ENCODE measurements around the gene TMEM132C. TPM values are rescaled to one million over a fixed set of nuclear protein-coding genes. Genes with fewer than 3 reads are reported as not detected.

TMEM132C gene
- total RNA-seq, 1 experiment from 2014 or later, result not detected

DNA sequence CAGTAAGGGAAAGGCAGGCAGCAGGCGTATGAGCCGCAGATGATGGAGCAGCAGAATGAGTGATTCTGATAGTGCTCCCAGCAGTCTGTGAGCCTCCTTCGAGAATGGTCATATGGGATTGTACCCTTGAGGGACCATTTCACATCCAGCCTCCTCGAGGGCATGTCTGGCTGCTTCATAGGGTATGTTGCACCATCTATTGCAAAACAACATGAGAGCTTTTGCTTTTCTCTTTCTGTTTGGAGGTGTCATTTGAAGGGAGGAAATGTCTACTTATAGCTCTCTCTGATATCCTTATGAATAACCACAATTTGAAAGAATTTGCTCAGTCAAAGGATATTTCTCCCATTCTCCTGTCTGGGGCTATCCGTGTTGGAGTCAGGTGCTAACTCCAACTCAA is 172.8 kb downstream of the TMEM132C start (continued):
- TF ChIP-seq, protein P1, sequence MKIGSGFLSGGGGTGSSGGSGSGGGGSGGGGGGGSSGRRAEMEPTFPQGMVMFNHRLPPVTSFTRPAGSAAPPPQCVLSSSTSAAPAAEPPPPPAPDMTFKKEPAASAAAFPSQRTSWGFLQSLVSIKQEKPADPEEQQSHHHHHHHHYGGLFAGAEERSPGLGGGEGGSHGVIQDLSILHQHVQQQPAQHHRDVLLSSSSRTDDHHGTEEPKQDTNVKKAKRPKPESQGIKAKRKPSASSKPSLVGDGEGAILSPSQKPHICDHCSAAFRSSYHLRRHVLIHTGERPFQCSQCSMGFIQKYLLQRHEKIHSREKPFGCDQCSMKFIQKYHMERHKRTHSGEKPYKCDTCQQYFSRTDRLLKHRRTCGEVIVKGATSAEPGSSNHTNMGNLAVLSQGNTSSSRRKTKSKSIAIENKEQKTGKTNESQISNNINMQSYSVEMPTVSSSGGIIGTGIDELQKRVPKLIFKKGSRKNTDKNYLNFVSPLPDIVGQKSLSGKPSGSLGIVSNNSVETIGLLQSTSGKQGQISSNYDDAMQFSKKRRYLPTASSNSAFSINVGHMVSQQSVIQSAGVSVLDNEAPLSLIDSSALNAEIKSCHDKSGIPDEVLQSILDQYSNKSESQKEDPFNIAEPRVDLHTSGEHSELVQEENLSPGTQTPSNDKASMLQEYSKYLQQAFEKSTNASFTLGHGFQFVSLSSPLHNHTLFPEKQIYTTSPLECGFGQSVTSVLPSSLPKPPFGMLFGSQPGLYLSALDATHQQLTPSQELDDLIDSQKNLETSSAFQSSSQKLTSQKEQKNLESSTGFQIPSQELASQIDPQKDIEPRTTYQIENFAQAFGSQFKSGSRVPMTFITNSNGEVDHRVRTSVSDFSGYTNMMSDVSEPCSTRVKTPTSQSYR (CRISPR knock-in tag; IDR thresholded peaks at IDR 0.05), result no peak
- TF ChIP-seq, protein P2, sequence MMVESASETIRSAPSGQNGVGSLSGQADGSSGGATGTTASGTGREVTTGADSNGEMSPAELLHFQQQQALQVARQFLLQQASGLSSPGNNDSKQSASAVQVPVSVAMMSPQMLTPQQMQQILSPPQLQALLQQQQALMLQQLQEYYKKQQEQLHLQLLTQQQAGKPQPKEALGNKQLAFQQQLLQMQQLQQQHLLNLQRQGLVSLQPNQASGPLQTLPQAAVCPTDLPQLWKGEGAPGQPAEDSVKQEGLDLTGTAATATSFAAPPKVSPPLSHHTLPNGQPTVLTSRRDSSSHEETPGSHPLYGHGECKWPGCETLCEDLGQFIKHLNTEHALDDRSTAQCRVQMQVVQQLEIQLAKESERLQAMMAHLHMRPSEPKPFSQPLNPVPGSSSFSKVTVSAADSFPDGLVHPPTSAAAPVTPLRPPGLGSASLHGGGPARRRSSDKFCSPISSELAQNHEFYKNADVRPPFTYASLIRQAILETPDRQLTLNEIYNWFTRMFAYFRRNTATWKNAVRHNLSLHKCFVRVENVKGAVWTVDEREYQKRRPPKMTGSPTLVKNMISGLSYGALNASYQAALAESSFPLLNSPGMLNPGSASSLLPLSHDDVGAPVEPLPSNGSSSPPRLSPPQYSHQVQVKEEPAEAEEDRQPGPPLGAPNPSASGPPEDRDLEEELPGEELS (CRISPR knock-in tag; IDR thresholded peaks at IDR 0.05), result no peak
- TF ChIP-seq CBFB (CRISPR knock-in tag; IDR thresholded peaks at IDR 0.05; ENCODE audit: low read depth) (no peak), CREB1 (CRISPR knock-in tag; IDR thresholded peaks at IDR 0.05) (no peak), GRHL2 (CRISPR knock-in tag; IDR thresholded peaks at IDR 0.05; ENCODE audit: insufficient replicate concordance, severe bottlenecking) (no peak), NFE2L1 (CRISPR knock-in tag; IDR thresholded peaks at IDR 0.05) (no peak)

DNA sequence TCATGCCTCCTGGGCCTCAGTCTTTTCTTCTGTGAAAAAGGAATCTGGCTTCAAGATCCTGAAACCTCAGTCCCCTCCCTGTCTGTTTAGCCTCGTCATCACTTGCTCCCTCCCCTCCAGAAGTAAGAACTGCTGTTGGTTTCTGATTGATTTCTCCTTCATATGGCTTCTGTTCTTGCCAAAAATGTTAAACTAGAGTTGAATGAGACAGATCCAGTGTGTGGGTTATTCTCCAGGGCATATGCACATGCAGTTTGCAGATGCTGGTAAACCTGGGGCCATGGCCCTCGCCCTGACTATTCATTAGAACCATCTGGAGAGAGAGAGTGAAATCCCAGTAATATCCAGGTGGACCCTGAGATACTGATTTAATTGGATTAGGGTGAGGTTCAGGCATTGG is 175.1 kb downstream of the TMEM132C start:
- Mint-ChIP-seq H3K4me3 (no peak overlapping the region), H3K27ac (no peak overlapping the region), H3K27me3 (ENCODE audit: low read depth) (peaks cover 8% of the 10 kb centered on the region; the same call in 1 of the 2 replicates), H3K9me3 (peaks cover 90% of the 10 kb centered on the region), H3K36me3 (peaks cover 84% of the 10 kb centered on the region), H3K4me1 (no peaks in the 10 kb centered on the region)
- ChIA-PET CTCF (no interaction called here), POLR2A (no interaction called here)
- DNase-seq (ENCODE audit: low spot score) (no peak), ATAC-seq (no peak)
- TF ChIP-seq SMAD4 (CRISPR knock-in tag; IDR thresholded peaks at IDR 0.05) (no peak), FOXJ3 (CRISPR knock-in tag; IDR thresholded peaks at IDR 0.05; ENCODE audit: borderline replicate concordance) (no peak), NFE2L1 (CRISPR knock-in tag; IDR thresholded peaks at IDR 0.05) (no peak), CREM (CRISPR knock-in tag; IDR thresholded peaks at IDR 0.05) (no peak), NFYB (CRISPR knock-in tag; conservative IDR thresholded peaks at IDR 0.05; ENCODE audit: low read depth) (no peak)
- TF ChIP-seq, protein P3, sequence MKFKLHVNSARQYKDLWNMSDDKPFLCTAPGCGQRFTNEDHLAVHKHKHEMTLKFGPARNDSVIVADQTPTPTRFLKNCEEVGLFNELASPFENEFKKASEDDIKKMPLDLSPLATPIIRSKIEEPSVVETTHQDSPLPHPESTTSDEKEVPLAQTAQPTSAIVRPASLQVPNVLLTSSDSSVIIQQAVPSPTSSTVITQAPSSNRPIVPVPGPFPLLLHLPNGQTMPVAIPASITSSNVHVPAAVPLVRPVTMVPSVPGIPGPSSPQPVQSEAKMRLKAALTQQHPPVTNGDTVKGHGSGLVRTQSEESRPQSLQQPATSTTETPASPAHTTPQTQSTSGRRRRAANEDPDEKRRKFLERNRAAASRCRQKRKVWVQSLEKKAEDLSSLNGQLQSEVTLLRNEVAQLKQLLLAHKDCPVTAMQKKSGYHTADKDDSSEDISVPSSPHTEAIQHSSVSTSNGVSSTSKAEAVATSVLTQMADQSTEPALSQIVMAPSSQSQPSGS (CRISPR knock-in tag; IDR thresholded peaks at IDR 0.05; ENCODE audit: borderline replicate concordance, low read depth), result no peak

DNA sequence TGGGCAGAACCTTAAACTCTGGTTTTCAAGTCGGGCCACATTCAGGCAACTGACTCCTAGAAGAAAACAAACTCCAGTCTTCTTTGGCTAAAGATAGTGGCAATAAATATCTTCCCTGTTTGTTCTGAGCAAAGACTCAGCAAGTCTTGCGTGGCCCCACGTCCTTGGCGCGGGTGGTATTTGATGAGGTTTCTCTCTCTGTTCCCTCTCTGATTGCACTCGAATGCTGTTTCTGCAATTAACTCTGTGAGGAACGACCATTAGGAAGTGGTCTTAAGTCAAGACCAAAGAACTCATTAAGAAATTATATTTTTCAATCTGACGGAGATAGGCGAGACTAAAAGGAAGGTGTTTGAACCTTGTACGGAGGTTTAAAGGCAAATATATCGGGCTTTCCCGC is 177.6 kb downstream of the TMEM132C start:
- DNase-seq (ENCODE audit: low spot score), result no peak
- Mint-ChIP-seq H3K4me1 (no peaks in the 10 kb centered on the region), H3K4me3 (no peak overlapping the region), H3K27me3 (ENCODE audit: low read depth) (peaks cover 8% of the 10 kb centered on the region; the same call in 1 of the 2 replicates), H3K9me3 (peaks cover 79% of the 10 kb centered on the region), H3K27ac (no peak overlapping the region), H3K36me3 (peaks cover 72% of the 10 kb centered on the region)
- POLR2A ChIA-PET, result no interaction called here
- ATAC-seq, result no peak
- TF ChIP-seq, protein P4, sequence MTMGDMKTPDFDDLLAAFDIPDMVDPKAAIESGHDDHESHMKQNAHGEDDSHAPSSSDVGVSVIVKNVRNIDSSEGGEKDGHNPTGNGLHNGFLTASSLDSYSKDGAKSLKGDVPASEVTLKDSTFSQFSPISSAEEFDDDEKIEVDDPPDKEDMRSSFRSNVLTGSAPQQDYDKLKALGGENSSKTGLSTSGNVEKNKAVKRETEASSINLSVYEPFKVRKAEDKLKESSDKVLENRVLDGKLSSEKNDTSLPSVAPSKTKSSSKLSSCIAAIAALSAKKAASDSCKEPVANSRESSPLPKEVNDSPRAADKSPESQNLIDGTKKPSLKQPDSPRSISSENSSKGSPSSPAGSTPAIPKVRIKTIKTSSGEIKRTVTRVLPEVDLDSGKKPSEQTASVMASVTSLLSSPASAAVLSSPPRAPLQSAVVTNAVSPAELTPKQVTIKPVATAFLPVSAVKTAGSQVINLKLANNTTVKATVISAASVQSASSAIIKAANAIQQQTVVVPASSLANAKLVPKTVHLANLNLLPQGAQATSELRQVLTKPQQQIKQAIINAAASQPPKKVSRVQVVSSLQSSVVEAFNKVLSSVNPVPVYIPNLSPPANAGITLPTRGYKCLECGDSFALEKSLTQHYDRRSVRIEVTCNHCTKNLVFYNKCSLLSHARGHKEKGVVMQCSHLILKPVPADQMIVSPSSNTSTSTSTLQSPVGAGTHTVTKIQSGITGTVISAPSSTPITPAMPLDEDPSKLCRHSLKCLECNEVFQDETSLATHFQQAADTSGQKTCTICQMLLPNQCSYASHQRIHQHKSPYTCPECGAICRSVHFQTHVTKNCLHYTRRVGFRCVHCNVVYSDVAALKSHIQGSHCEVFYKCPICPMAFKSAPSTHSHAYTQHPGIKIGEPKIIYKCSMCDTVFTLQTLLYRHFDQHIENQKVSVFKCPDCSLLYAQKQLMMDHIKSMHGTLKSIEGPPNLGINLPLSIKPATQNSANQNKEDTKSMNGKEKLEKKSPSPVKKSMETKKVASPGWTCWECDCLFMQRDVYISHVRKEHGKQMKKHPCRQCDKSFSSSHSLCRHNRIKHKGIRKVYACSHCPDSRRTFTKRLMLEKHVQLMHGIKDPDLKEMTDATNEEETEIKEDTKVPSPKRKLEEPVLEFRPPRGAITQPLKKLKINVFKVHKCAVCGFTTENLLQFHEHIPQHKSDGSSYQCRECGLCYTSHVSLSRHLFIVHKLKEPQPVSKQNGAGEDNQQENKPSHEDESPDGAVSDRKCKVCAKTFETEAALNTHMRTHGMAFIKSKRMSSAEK (CRISPR knock-in tag; IDR thresholded peaks at IDR 0.05; ENCODE audit: borderline replicate concordance), result no peak
- TF ChIP-seq CREB1 (CRISPR knock-in tag; IDR thresholded peaks at IDR 0.05) (no peak), ZNF138 (CRISPR knock-in tag; conservative IDR thresholded peaks at IDR 0.05) (no peak), GABPB1 (CRISPR knock-in tag; IDR thresholded peaks at IDR 0.05) (no peak), MYBL2 (CRISPR knock-in tag; IDR thresholded peaks at IDR 0.05) (no peak), FOXJ3 (CRISPR knock-in tag; IDR thresholded peaks at IDR 0.05; ENCODE audit: borderline replicate concordance) (no peak), PRRX2 (CRISPR knock-in tag; IDR thresholded peaks at IDR 0.05) (no peak), NR2C2 (CRISPR knock-in tag; IDR thresholded peaks at IDR 0.05) (no peak), ZNF121 (CRISPR knock-in tag; IDR thresholded peaks at IDR 0.05) (no peak), NFYB (CRISPR knock-in tag; conservative IDR thresholded peaks at IDR 0.05; ENCODE audit: low read depth) (no peak)
- TF ChIP-seq, protein P5, sequence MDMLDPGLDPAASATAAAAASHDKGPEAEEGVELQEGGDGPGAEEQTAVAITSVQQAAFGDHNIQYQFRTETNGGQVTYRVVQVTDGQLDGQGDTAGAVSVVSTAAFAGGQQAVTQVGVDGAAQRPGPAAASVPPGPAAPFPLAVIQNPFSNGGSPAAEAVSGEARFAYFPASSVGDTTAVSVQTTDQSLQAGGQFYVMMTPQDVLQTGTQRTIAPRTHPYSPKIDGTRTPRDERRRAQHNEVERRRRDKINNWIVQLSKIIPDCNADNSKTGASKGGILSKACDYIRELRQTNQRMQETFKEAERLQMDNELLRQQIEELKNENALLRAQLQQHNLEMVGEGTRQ (CRISPR knock-in tag; IDR thresholded peaks at IDR 0.05), result no peak
- CTCF ChIA-PET, result no interaction called here

Data from WTC11 (cell line).